HCT116 (cell line): Measurements from ENCODE around the gene GBP2. TPM values are rescaled to one million over a fixed set of nuclear protein-coding genes. Genes with fewer than 3 reads are reported as not detected.

Source experiments
- ATAC-seq: fragments of 200-7000 bp; cut with Tn5 transposase; 2 replicates; pipeline ENCODE4 v1.9.1; 2020; ENCODE audit warnings: mild to moderate bottlenecking, moderate library complexity
- BruUV-seq: library from RNA; stranded (reverse); fragments of 400-500 nt; replicated peaks from 2 replicates; lab custom pipeline; 2021; lab: Mats Ljungman, UMichigan
- CTCF ChIA-PET: fragments of 300-600 bp; sonication (Branson Sonifier 250); formaldehyde crosslinking; loops from one replicate; lab custom pipeline; 2021; ENCODE audit warnings: antibody characterized with exemption; lab: Charles Lee
- POLR2A ChIA-PET: fragments of 300-600, 350-600 bp; sonication (Branson Sonifier 250); formaldehyde crosslinking; loops from one replicate; lab custom pipeline; 2021; ENCODE audit warnings: antibody characterized with exemption; lab: Charles Lee
- RAD21 ChIA-PET, 2 experiments: fragments of 300-600 bp; sonication (Branson Sonifier 250); formaldehyde crosslinking; loops; one replicate each; lab custom pipeline; 2023; ENCODE audit warnings: low total read pairs in 2 of 2; ENCODE audit not compliant: uncharacterized antibody in 2 of 2, unreplicated experiment in 2 of 2, low non-redundant PET in 1 of 2; lab: Charles Lee
- DNase-seq: peaks from one replicate; pipeline ENCODE4 v3.0.0-alpha.2; 2010; ENCODE audit warnings: low read depth, low spot score
- H2AFZ ChIP-seq: fragments of 200-600 bp; shearing (Covaris generic), sonication (generic); 2 replicates; pipeline ENCODE4 v1.6.1; 2017; ENCODE audit warnings: low read depth, mixed run types, mixed read lengths, antibody characterized with exemption, low read length; ENCODE audit not compliant: poor library complexity, severe bottlenecking
- H3K27ac ChIP-seq: 2 replicates; pipeline ENCODE4 v1.5.1; 2012; ENCODE audit warnings: low read depth, low read length
- H3K27me3 ChIP-seq: fragments of 200-600 bp; sonication (generic); 2 replicates; pipeline ENCODE4 v1.6.1; 2016; ENCODE audit warnings: mixed run types, low read length, mixed read lengths; ENCODE audit not compliant: insufficient read depth
- H3K36me3 ChIP-seq, 2 experiments: fragments of 200-500 bp in 1 of 2; fragments of 200-600 bp in 1 of 2; sonication (Bioruptor generic) in 1 of 2; sonication (generic) in 1 of 2; 2 replicates each; pipeline versions ENCODE4 v1.5.1 to v1.6.1; 2014 to 2016; ENCODE audit warnings: low read length in 2 of 2, inconsistent platforms in 1 of 2, mixed read lengths in 1 of 2, mixed run types in 1 of 2; ENCODE audit not compliant: insufficient read depth in 2 of 2, control insufficient read depth in 1 of 2
- H3K4me1 ChIP-seq, 2 experiments: fragments of 200-600 bp in 1 of 2; sonication (generic) in 1 of 2; 2 replicates each; pipeline versions ENCODE4 v1.5.1 to v1.6.1; 2012 to 2017; ENCODE audit warnings: low read length in 2 of 2, inconsistent platforms in 1 of 2, mild to moderate bottlenecking in 1 of 2, mixed read lengths in 1 of 2, mixed run types in 1 of 2, moderate library complexity in 1 of 2; ENCODE audit not compliant: insufficient read depth in 2 of 2, control insufficient read depth in 1 of 2
- H3K4me2 ChIP-seq: fragments of 200-600 bp; sonication (generic); 2 replicates; pipeline ENCODE4 v1.6.1; 2017; ENCODE audit warnings: mixed run types, low read length, mixed read lengths
- H3K4me3 ChIP-seq, 2 experiments: fragments of 200-600 bp in 1 of 2; sonication (generic) in 1 of 2; replicated peaks in 1 of 2; 2 replicates each; pipeline ENCODE4 v1.5.1; 2011 to 2016; ENCODE audit warnings: low read length in 2 of 2, control low read depth in 1 of 2, low read depth in 1 of 2, mild to moderate bottlenecking in 1 of 2, mixed read lengths in 1 of 2, mixed run types in 1 of 2
- H3K79me2 ChIP-seq: fragments of 200-600 bp; sonication (generic); 2 replicates; pipeline ENCODE4 v1.6.1; 2017; ENCODE audit warnings: mild to moderate bottlenecking, mixed run types, low read length, moderate library complexity, mixed read lengths; ENCODE audit not compliant: insufficient read depth
- H3K9ac ChIP-seq: fragments of 200-600 bp; sonication (generic); 2 replicates; pipeline ENCODE4 v1.6.1; 2016; ENCODE audit warnings: low read length, mixed read lengths
- H3K9me2 ChIP-seq: fragments of 200-600 bp; sonication (generic), shearing (Covaris generic); 2 replicates; pipeline ENCODE4 v1.6.1; 2017; ENCODE audit warnings: mixed run types, mild to moderate bottlenecking, moderate library complexity; ENCODE audit not compliant: insufficient read depth
- H3K9me3 ChIP-seq, 2 experiments: fragments of 200-500 bp in 1 of 2; fragments of 200-600 bp in 1 of 2; sonication (Bioruptor generic) in 1 of 2; sonication (generic) in 1 of 2; 2 replicates each; pipeline ENCODE4 v1.6.1; 2014 to 2017; ENCODE audit warnings: low read length in 2 of 2, mixed read lengths in 2 of 2, inconsistent platforms in 1 of 2, low read depth in 1 of 2, mild to moderate bottlenecking in 1 of 2, mixed run types in 1 of 2, moderate library complexity in 1 of 2; ENCODE audit not compliant: control insufficient read depth in 1 of 2, insufficient read depth in 1 of 2
- H4K20me1 ChIP-seq: fragments of 200-600 bp; sonication (generic), shearing (Covaris generic); 2 replicates; pipeline ENCODE4 v1.6.1; 2017; ENCODE audit warnings: mixed run types, mild to moderate bottlenecking, moderate library complexity; ENCODE audit not compliant: insufficient read depth
- CBX3 ChIP-seq: IDR thresholded peaks from 2 replicates; pipeline ENCODE4 v1.6.1; 2012; ENCODE audit warnings: low read depth
- EGR1 ChIP-seq: IDR thresholded peaks from 2 replicates; pipeline ENCODE4 v1.6.1; 2012; ENCODE audit warnings: low read depth
- EZH2 ChIP-seq: fragments of 200-600 bp; sonication (generic); IDR thresholded peaks from 2 replicates; pipeline ENCODE4 v1.6.1; 2017; ENCODE audit warnings: antibody characterized with exemption, mixed run types
- EZH2phosphoT487 ChIP-seq: fragments of 200-600 bp; IDR thresholded peaks from 2 replicates; pipeline ENCODE4 v1.6.1; 2018; ENCODE audit warnings: antibody characterized with exemption, borderline replicate concordance
- FOSL1 ChIP-seq: IDR thresholded peaks from 2 replicates; pipeline ENCODE4 v1.6.1; 2012; ENCODE audit warnings: low read depth
- POLR2A ChIP-seq: IDR thresholded peaks from 2 replicates; pipeline ENCODE4 v1.7.0; 2011; ENCODE audit warnings: borderline replicate concordance; ENCODE audit not compliant: insufficient read depth, insufficient read length; ENCODE audit errors: extremely low read depth
- POLR2AphosphoS5 ChIP-seq: IDR thresholded peaks from 2 replicates; pipeline ENCODE4 v1.6.1; 2011; ENCODE audit warnings: mild to moderate bottlenecking, low read depth, low read length, moderate library complexity
- RAD21 ChIP-seq: IDR thresholded peaks from 2 replicates; pipeline ENCODE4 v1.6.1; 2012; ENCODE audit warnings: low read depth, mild to moderate bottlenecking
- SIN3A ChIP-seq: IDR thresholded peaks from 2 replicates; pipeline ENCODE4 v1.6.1; 2012; ENCODE audit warnings: low read depth
- SP1 ChIP-seq: IDR thresholded peaks from 2 replicates; pipeline ENCODE4 v1.6.1; 2012; ENCODE audit warnings: low read depth
- SRF ChIP-seq: IDR thresholded peaks from 2 replicates; pipeline ENCODE4 v1.6.1; 2012; ENCODE audit warnings: low read depth
- ZNF274 ChIP-seq: fragments of 200-500 bp; sonication (Bioruptor generic); IDR thresholded peaks from 2 replicates; pipeline ENCODE4 v1.6.1; 2014; ENCODE audit warnings: mild to moderate bottlenecking, low read depth, low read length, inconsistent platforms
- intact Hi-C: fragments of 100-400 bp; cut with micrococcal nuclease; formaldehyde crosslinking; loops from 2 replicates; pipeline ENCODE4 v1.10.0; 2022
- total RNA-seq: library from RNA; stranded (reverse); gene quantifications from one replicate; pipeline ENCODE4 v1.2.1, GENCODE V29; 2021; ENCODE audit not compliant: unreplicated experiment
- TF ChIP-seq, protein P1 (sequence below): IDR thresholded peaks from 2 replicates; pipeline ENCODE4 v1.6.1; 2012
- TF ChIP-seq, protein P2 (sequence below): IDR thresholded peaks from 2 replicates; pipeline ENCODE4 v1.6.1; 2012
- TF ChIP-seq, protein P3 (sequence below), 3 experiments: fragments of 200-600 bp in 1 of 3; sonication (generic) in 1 of 3; IDR thresholded peaks in 2 of 3; conservative IDR thresholded peaks in 1 of 3; 2 replicates each; pipeline ENCODE4 v1.5.1; 2012 to 2017; ENCODE audit warnings: low read depth in 2 of 3, low read length in 2 of 3, antibody characterized with exemption in 1 of 3, borderline replicate concordance in 1 of 3, control low read depth in 1 of 3, mild to moderate bottlenecking in 1 of 3, mixed read lengths in 1 of 3, mixed run types in 1 of 3, moderate library complexity in 1 of 3; ENCODE audit not compliant: insufficient read depth in 1 of 3
- TF ChIP-seq, protein P4 (sequence below): IDR thresholded peaks from 2 replicates; pipeline ENCODE4 v1.6.1; 2011; ENCODE audit warnings: mild to moderate bottlenecking, low read length, moderate library complexity; ENCODE audit not compliant: insufficient replicate concordance; ENCODE audit errors: extremely low read depth

GBP2 gene
- total RNA-seq, 1 experiment from 2014 or later: 0.98 TPM

DNA sequence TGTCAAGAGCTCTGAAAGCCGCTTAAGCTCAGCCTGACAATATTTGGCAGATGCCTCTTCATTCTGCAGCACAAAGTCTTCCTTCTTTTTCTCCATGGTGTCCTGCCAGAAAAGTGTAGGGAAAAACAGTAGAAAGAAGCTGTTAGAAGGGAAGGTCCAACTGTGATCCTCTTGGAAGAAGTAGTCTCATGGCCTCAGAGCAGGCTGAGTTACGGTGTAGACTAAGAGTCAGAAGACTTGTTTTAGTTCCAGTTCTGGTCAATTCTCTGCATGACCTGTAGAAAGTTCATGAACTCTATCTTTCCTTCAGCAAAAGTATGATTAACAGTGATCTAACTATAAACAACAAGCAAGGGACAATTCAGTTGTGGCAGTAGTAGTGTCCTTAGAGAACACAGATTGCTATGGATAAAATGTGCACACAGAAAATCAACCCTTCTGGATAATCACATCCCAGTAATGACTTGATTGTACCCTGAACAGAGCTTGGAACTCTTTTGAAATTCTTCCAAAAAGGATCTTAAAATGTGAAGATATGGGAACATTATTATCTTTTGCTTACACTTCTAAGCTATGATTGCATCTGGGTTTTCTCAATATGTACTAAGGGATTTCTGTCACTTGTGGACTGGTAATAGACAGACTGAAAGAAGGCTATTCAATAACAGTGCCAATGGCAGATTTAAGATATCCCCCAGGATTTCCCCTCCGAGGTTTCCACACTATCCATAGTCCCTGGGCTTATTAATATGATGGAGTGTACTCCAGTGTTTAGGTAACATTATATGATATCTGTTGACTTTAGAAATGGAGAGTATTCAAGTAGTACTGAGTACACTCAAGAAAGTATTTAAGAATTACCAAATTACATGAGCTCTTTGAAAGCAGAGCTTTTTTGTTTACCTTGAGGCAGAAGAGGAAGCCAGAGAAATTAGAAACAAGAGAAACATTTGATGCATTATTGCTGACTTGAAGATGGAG is 22.1 kb upstream of the GBP2 start:
- no peaks in the 10 kb centered on the region for H4K20me1 ChIP-seq
- no TSS peak for BruUV-seq
- H3K27me3 ChIP-seq: no peaks in the 10 kb centered on the region
- RAD21 ChIA-PET: no interaction called here
- H3K4me1 ChIP-seq: no peaks in the 10 kb centered on the region
- no peaks in the 10 kb centered on the region for H3K36me3 ChIP-seq
- no peak overlapping the region for H3K4me3 ChIP-seq
- H2AFZ ChIP-seq: no peak overlapping the region
- CTCF ChIA-PET: interaction anchor here (1.8 kb wide), 1 partner anchor 62 kb away, joined by 7 read pairs; no protein-coding TSS in a partner anchor
- H3K27ac ChIP-seq: no peak overlapping the region
- intact Hi-C loops: no loop called here
- ATAC-seq (no peak), DNase-seq (no peak)
- H3K9me2 ChIP-seq: no peaks in the 10 kb centered on the region
- H3K9ac ChIP-seq: no peak overlapping the region
- POLR2A ChIA-PET: no interaction called here
- H3K4me2 ChIP-seq: no peak overlapping the region
- no peak for TF ChIP-seq POLR2AphosphoS5
- TF ChIP-seq EGR1: no peak
- TF ChIP-seq, protein P1, sequence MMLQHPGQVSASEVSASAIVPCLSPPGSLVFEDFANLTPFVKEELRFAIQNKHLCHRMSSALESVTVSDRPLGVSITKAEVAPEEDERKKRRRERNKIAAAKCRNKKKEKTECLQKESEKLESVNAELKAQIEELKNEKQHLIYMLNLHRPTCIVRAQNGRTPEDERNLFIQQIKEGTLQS: no peak
- no peak for TF ChIP-seq EZH2phosphoT487
- TF ChIP-seq FOSL1: no peak
- no peak for TF ChIP-seq RAD21
- no peak for TF ChIP-seq CBX3
- TF ChIP-seq SRF: no peak
- TF ChIP-seq EZH2: no peak
- TF ChIP-seq ZNF274: no peak
- H3K79me2 ChIP-seq: no peaks in the 10 kb centered on the region
- no peaks in the 10 kb centered on the region for H3K9me3 ChIP-seq

DNA sequence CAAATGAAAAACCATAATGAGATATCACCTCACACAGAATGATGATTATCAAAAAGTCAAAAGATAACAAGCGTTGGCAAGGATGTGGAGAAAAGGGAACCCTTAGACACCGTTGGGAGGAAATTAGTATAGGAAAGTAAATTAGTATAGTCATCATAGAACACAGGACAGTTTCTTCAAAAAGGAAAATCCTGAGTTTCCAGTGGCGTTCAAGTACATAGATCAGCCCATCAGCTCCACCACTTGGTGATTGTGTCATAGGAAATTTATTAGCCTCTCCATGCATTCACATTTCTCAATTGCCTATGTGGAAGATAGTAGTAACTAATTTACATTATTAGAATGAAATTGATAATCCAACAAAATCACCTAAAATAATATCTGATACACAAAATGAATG is 20.8 kb upstream of the GBP2 start:
- H3K4me1 ChIP-seq: no peaks in the 10 kb centered on the region
- H3K4me3 ChIP-seq: no peak overlapping the region
- DNase-seq: no peak
- no peak for ATAC-seq
- H3K36me3 ChIP-seq: no peaks in the 10 kb centered on the region
- H4K20me1 ChIP-seq: no peaks in the 10 kb centered on the region
- POLR2A ChIA-PET: no interaction called here
- no peak overlapping the region for H3K27ac ChIP-seq
- no TSS peak for BruUV-seq
- intact Hi-C loops: no loop called here
- H3K79me2 ChIP-seq: no peaks in the 10 kb centered on the region
- H3K9me3 ChIP-seq: no peaks in the 10 kb centered on the region
- H3K4me2 ChIP-seq: no peak overlapping the region
- H3K9me2 ChIP-seq: no peaks in the 10 kb centered on the region
- H3K9ac ChIP-seq: no peak overlapping the region
- RAD21 ChIA-PET: no interaction called here
- no peak overlapping the region for H2AFZ ChIP-seq
- CTCF ChIA-PET: interaction anchor here (1.5 kb wide), 1 partner anchor 61 kb away, joined by 3 read pairs; no protein-coding TSS in a partner anchor
- H3K27me3 ChIP-seq: no peaks in the 10 kb centered on the region
- TF ChIP-seq SP1 (no peak), EZH2phosphoT487 (no peak), SRF (no peak), SIN3A (no peak), ZNF274 (no peak), POLR2A (no peak), EZH2 (no peak)
- TF ChIP-seq, protein P2, sequence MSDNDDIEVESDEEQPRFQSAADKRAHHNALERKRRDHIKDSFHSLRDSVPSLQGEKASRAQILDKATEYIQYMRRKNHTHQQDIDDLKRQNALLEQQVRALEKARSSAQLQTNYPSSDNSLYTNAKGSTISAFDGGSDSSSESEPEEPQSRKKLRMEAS: no peak
- TF ChIP-seq, protein P3, sequence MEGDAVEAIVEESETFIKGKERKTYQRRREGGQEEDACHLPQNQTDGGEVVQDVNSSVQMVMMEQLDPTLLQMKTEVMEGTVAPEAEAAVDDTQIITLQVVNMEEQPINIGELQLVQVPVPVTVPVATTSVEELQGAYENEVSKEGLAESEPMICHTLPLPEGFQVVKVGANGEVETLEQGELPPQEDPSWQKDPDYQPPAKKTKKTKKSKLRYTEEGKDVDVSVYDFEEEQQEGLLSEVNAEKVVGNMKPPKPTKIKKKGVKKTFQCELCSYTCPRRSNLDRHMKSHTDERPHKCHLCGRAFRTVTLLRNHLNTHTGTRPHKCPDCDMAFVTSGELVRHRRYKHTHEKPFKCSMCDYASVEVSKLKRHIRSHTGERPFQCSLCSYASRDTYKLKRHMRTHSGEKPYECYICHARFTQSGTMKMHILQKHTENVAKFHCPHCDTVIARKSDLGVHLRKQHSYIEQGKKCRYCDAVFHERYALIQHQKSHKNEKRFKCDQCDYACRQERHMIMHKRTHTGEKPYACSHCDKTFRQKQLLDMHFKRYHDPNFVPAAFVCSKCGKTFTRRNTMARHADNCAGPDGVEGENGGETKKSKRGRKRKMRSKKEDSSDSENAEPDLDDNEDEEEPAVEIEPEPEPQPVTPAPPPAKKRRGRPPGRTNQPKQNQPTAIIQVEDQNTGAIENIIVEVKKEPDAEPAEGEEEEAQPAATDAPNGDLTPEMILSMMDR (IDR thresholded peaks at IDR 0.05 in 2 of 3, conservative IDR thresholded peaks at IDR 0.05 in 1 of 3; ENCODE audit: borderline replicate concordance in 1 of 3, insufficient read depth in 1 of 3, low read depth in 2 of 3, low read length in 2 of 3): no peak
- TF ChIP-seq, protein P4, sequence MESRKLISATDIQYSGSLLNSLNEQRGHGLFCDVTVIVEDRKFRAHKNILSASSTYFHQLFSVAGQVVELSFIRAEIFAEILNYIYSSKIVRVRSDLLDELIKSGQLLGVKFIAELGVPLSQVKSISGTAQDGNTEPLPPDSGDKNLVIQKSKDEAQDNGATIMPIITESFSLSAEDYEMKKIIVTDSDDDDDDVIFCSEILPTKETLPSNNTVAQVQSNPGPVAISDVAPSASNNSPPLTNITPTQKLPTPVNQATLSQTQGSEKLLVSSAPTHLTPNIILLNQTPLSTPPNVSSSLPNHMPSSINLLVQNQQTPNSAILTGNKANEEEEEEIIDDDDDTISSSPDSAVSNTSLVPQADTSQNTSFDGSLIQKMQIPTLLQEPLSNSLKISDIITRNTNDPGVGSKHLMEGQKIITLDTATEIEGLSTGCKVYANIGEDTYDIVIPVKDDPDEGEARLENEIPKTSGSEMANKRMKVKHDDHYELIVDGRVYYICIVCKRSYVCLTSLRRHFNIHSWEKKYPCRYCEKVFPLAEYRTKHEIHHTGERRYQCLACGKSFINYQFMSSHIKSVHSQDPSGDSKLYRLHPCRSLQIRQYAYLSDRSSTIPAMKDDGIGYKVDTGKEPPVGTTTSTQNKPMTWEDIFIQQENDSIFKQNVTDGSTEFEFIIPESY: no peak
